ENCODE measurements around the gene ADCY6. TPM values are rescaled to one million over a fixed set of nuclear protein-coding genes. Genes with fewer than 3 reads are reported as not detected.

Gene ADCY6
- 21.3 and 32.6 TPM in 2 replicates for total RNA-seq

GRCh38 chr12:48788854-48789775 lies at the start of gene ADCY6:
Gene ADCY6, minus strand, starts transcription at chr12:48789089. Its CDS starts 5,655 bp downstream, at chr12:48783434.

GRCh38 chr12:48817873-48818830 lies 29.3 kb upstream of the ADCY6 start, which contains the start of gene CACNB3:
Gene CACNB3, plus strand, starts transcription at chr12:48818496. Its CDS starts 434 bp downstream, at chr12:48818930.

GRCh38 chr12:48716493-48717251 lies 72.2 kb downstream of the ADCY6 start, which contains the start of gene CCNT1:
Gene CCNT1, minus strand, starts transcription at chr12:48716707. Its CDS starts 32 bp downstream, at chr12:48716675.

Small RNA genes within 50 kb of the gene (small RNA-seq; reads per million reads assigned to genes)
- gene MIR4701, result not detected
- gene RF00019, result not detected

Other genes with a start within 250 kb of the ADCY6 start
- gene LALBA, start 219.0 kb downstream of the ADCY6 start, total RNA-seq, result not detected in 2 replicates
- gene KANSL2, start 106.9 kb downstream of the ADCY6 start, total RNA-seq, result 43.1 and 51.4 TPM in 2 replicates
- gene CCNT1, start 72.4 kb downstream of the ADCY6 start, total RNA-seq, result 31.0 and 36.5 TPM in 2 replicates
- gene CACNB3, start 29.4 kb upstream of the ADCY6 start, total RNA-seq, result 22.0 and 23.9 TPM in 2 replicates
- 56.7 and 80.9 TPM in 2 replicates for gene DDX23, start 63.1 kb upstream of the ADCY6 start, total RNA-seq
- not detected in 2 replicates for gene RND1, start 76.8 kb upstream of the ADCY6 start, total RNA-seq
- 34.1 and 47.1 TPM in 2 replicates for gene FKBP11, start 136.4 kb upstream of the ADCY6 start, total RNA-seq
- gene ARF3, start 168.4 kb upstream of the ADCY6 start, total RNA-seq, result 19.6 and 45.4 TPM in 2 replicates
- gene WNT10B, start 182.6 kb upstream of the ADCY6 start, total RNA-seq, result 0.22 and 0.39 TPM in 2 replicates
- gene WNT1, start 189.2 kb upstream of the ADCY6 start, total RNA-seq, result 0.11 TPM in 1 of 2 replicates, not detected in the other
- gene DDN, start 210.3 kb upstream of the ADCY6 start, total RNA-seq, result under 0.01 and 0.22 TPM in 2 replicates
- gene PRKAG1, start 229.7 kb upstream of the ADCY6 start, total RNA-seq, result 72.2 and 74.6 TPM in 2 replicates

Measured in placental epithelial cell (primary cell).